ENCODE data around the gene SLC5A11. TPM values are rescaled to one million over a fixed set of nuclear protein-coding genes. Genes with fewer than 3 reads are reported as not detected.

The SLC5A11 gene
- total RNA-seq, 2 donors from 2014 or later: not detected

DNA sequence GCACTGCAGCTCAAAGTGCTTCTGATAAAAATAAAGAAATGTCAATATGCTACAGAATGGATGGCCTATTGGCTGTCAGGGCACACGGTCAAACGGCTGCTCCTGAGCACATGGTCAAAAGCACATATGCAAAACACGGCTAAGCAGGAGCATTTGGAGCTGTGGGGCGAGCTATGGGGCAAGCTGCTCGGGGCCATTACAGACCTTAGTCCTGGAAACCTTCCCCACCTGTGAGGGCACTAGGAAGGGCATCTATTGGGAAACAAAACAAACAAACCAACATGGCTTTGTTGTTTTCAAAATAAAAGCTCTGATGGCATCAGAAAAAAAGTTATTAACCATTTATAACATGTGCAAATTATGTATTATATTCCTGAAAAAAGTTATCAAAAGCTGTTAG lies 83.6 kb downstream of the SLC5A11 start:
- H3K4me3 ChIP-seq: no peak overlapping the region
- H3K27ac ChIP-seq: no peak overlapping the region
- TF ChIP-seq, protein P1, sequence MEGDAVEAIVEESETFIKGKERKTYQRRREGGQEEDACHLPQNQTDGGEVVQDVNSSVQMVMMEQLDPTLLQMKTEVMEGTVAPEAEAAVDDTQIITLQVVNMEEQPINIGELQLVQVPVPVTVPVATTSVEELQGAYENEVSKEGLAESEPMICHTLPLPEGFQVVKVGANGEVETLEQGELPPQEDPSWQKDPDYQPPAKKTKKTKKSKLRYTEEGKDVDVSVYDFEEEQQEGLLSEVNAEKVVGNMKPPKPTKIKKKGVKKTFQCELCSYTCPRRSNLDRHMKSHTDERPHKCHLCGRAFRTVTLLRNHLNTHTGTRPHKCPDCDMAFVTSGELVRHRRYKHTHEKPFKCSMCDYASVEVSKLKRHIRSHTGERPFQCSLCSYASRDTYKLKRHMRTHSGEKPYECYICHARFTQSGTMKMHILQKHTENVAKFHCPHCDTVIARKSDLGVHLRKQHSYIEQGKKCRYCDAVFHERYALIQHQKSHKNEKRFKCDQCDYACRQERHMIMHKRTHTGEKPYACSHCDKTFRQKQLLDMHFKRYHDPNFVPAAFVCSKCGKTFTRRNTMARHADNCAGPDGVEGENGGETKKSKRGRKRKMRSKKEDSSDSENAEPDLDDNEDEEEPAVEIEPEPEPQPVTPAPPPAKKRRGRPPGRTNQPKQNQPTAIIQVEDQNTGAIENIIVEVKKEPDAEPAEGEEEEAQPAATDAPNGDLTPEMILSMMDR (IDR thresholded peaks at IDR 0.05): no peak
- no peaks in the 10 kb centered on the region for H3K27me3 ChIP-seq
- no peaks in the 10 kb centered on the region for H3K9me3 ChIP-seq
- peaks cover 68% of the 10 kb centered on the region for H3K36me3 ChIP-seq
- H3K4me1 ChIP-seq: no peaks in the 10 kb centered on the region
- no peak for DNase-seq (ENCODE audit: low spot score)

DNA sequence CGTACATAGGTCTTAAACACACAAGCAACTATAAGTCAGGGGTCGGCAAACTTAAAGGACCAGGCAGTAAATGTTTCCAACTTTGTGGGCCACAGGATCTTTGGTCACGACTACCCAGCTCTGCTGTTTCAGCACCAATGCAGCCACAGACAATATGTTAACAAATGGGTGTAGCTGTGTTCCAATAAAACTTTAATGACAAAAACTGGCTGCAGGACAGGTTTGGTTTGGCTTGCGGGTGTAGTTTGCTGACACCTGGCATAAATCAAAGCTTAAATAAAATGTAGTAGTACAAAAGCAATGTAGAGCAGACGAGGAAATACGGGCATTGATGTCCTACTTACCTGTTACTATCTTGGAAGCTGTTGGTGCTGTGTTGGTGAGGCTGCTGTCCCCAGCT lies 84.7 kb downstream of the SLC5A11 start:
- no peak overlapping the region for H3K4me3 ChIP-seq
- no peak for DNase-seq (ENCODE audit: low spot score)
- TF ChIP-seq, protein P1 (IDR thresholded peaks at IDR 0.05): no peak

DNA sequence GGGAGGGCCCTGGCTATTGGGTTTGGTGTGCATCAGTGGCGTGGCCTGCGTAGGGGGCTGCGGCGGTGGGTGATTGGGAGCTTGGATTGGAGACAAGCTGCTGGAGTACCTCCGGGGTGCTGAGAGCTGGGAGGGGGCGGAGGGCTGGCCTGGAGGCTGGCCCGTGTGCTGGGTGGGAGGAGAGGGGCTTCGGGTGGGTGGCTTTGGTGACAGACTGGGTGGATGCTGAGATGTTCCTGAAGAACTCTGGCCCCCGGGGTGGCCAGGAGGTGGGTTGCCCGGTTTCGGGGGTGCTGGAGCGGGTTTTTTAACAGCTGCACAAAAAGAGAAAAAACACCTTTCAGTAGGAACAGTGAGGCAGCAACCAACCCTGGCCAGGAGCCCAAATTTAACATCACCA lies 85.3 kb downstream of the SLC5A11 start:
- H3K36me3 ChIP-seq: peaks cover 73% of the 10 kb centered on the region
- H3K4me3 ChIP-seq: no peak overlapping the region
- DNase-seq (ENCODE audit: low spot score): no peak
- H3K27ac ChIP-seq: no peak overlapping the region
- TF ChIP-seq, protein P1 (IDR thresholded peaks at IDR 0.05): no peak
- no peaks in the 10 kb centered on the region for H3K4me1 ChIP-seq
- H3K9me3 ChIP-seq: no peaks in the 10 kb centered on the region
- no peaks in the 10 kb centered on the region for H3K27me3 ChIP-seq

More for the DNA sequence above, 84.7 kb downstream of the SLC5A11 start:
- H3K9me3 ChIP-seq: no peaks in the 10 kb centered on the region
- peaks cover 73% of the 10 kb centered on the region for H3K36me3 ChIP-seq
- H3K4me1 ChIP-seq: no peaks in the 10 kb centered on the region
- H3K27ac ChIP-seq: no peak overlapping the region
- no peaks in the 10 kb centered on the region for H3K27me3 ChIP-seq

DNA sequence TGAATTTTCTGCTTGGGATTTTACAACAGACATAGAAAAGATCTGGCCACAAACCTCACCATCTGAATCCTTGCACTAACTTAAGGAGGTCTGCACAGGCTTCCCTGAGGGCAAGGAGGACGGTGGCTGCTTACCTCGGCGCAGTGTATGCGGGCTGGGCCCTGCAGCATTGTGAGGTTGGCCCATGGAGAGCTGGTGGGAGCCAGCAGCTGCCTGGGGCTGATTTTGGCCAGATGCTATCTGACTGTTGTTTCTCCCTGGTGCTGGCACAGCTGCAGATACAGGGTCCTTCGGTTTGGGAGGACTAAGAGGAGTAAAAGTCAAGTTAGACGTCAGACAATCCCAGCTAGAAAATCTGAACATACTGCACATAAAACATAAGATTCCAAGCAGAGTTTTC lies 89.6 kb downstream of the SLC5A11 start:
- H3K27ac ChIP-seq: no peak overlapping the region
- TF ChIP-seq, protein P1 (IDR thresholded peaks at IDR 0.05): no peak
- no peaks in the 10 kb centered on the region for H3K27me3 ChIP-seq
- peaks cover 91% of the 10 kb centered on the region for H3K36me3 ChIP-seq
- no peaks in the 10 kb centered on the region for H3K9me3 ChIP-seq
- H3K4me1 ChIP-seq: no peaks in the 10 kb centered on the region
- no peak for DNase-seq (ENCODE audit: low spot score)
- H3K4me3 ChIP-seq: no peak overlapping the region

DNA sequence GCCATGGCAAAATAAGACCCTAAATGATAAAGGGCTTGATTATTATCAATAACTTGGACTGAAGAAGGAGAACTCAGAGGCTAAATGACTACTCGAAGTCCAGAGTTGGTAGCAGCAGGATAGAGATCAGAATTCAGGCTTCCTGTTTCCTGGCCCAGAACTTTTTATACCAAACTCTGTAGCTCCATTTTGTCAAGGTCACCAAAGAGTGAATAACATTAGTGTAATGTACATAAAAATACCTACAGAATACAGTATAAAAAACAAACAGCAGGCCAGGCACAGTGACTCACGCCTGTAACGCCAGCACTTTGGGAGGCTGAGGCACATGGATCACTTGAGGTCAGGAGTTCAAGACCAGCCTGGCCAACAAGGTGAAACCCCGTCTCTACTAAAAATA lies 90.4 kb downstream of the SLC5A11 start:
- H3K4me3 ChIP-seq: no peak overlapping the region
- peaks cover 91% of the 10 kb centered on the region for H3K36me3 ChIP-seq
- no peaks in the 10 kb centered on the region for H3K4me1 ChIP-seq
- H3K9me3 ChIP-seq: no peaks in the 10 kb centered on the region
- H3K27me3 ChIP-seq: no peaks in the 10 kb centered on the region
- no peak overlapping the region for H3K27ac ChIP-seq
- TF ChIP-seq, protein P1 (IDR thresholded peaks at IDR 0.05): no peak
- no peak for DNase-seq (ENCODE audit: low spot score)

DNA sequence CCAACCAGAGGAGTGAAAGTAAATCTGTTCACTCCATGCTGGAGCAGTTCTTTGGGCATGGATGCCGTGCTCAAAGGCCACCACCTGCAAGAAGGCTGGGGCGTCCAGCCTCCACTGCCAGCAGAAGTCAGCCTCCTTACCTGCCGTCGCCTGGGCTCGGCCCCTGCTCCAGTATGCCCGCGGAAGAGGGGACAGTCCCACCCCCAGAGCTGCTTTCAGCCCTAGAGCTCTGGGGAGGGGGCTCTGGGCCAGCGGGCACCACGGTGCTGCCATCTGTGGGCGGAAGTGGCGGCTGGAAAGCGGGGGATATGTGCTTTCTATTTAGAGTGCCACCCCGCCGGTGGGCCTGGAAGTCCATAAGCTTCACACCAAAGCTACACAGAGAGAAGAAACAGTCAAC lies 93.5 kb downstream of the SLC5A11 start:
- Histone ChIP-seq H3K4me1 (no peaks in the 10 kb centered on the region), H3K4me3 (no peak overlapping the region), H3K27me3 (no peaks in the 10 kb centered on the region), H3K36me3 (peaks cover 92% of the 10 kb centered on the region), H3K27ac (no peak overlapping the region), H3K9me3 (no peaks in the 10 kb centered on the region)
- DNase-seq (ENCODE audit: low spot score): peak; percentile 46
- TF ChIP-seq, protein P1 (IDR thresholded peaks at IDR 0.05): no peak

Measured in right atrium auricular region (tissue), 2 donors.